Ishikawa (cell line): ENCODE data around the gene PKLR.

Source experiments
- CEBPB ChIP-seq: IDR thresholded peaks from 2 replicates; pipeline ENCODE4 v1.6.1; 2012
- EP300 ChIP-seq: IDR thresholded peaks from 2 replicates; pipeline ENCODE4 v1.6.1; 2012; ENCODE audit warnings: borderline replicate concordance
- FOXM1 ChIP-seq: IDR thresholded peaks from 2 replicates; pipeline ENCODE4 v1.6.1; 2012; ENCODE audit warnings: low read depth, borderline replicate concordance
- MAX ChIP-seq: IDR thresholded peaks from 2 replicates; pipeline ENCODE4 v1.6.1; 2012
- NFIC ChIP-seq: IDR thresholded peaks from 2 replicates; pipeline ENCODE4 v1.6.1; 2012
- RAD21 ChIP-seq: IDR thresholded peaks from 2 replicates; pipeline ENCODE4 v1.6.1; 2012; ENCODE audit warnings: low read depth
- REST ChIP-seq: IDR thresholded peaks from 2 replicates; pipeline ENCODE4 v1.6.1; 2012; ENCODE audit warnings: low read depth, mild to moderate bottlenecking
- TEAD4 ChIP-seq: IDR thresholded peaks from 2 replicates; pipeline ENCODE4 v1.6.1; 2012
- USF1 ChIP-seq: IDR thresholded peaks from 2 replicates; pipeline ENCODE4 v1.6.1; 2012
- YY1 ChIP-seq: IDR thresholded peaks from 2 replicates; pipeline ENCODE4 v1.6.1; 2012; ENCODE audit warnings: low read depth

- TF ChIP-seq EP300 (no peak), RAD21 (no peak), REST (no peak), NFIC (no peak), CEBPB (no peak), FOXM1 (no peak), TEAD4 (no peak), MAX (no peak), USF1 (no peak), YY1 (no peak)
Measured at GRCh38 chr1:155319536-155319935, 18.3 kb upstream of the PKLR start.
